Astrocyte of the spinal cord (primary cell): ENCODE results near the gene KIF1C.

Source experiments
- DNase-seq: peaks from one replicate; pipeline ENCODE4 v3.0.0; 2011; ENCODE audit warnings: low read depth, low spot score
- H3K4me3 ChIP-seq: 2 replicates; pipeline ENCODE4 v1.5.1; 2011; ENCODE audit warnings: low read depth, mild to moderate bottlenecking, low read length, moderate library complexity
- CTCF ChIP-seq: IDR thresholded peaks from 2 replicates; pipeline ENCODE4 v1.5.1; 2012; ENCODE audit warnings: low read depth, mild to moderate bottlenecking, low read length, inconsistent platforms
- in situ Hi-C: cut with HindIII; loops from 2 replicates; pipeline ENCODE4 v1.10.0; 2017; ENCODE audit warnings: low sequenced_read_pairs

KIF1C gene

GRCh38 chr17:4986403-4986802, 11.3 kb upstream of the KIF1C start:
- TF ChIP-seq CTCF = no peak
- H3K4me3 ChIP-seq = peak overlapping the region; percentile 72
- in situ Hi-C loops = no loop called here
- DNase-seq = no peak

- H3K4me3 ChIP-seq = peak within 1 kb of the TSS; percentile 72
- in situ Hi-C loops = no loop called here
- peak; percentile 76 for DNase-seq
- TF ChIP-seq CTCF = peak; percentile 59
Measured at GRCh38 chr17:4986951-4987766, 10.6 kb upstream of the KIF1C start, which contains the start of gene CAMTA2. Gene CAMTA2, minus strand, starts transcription at chr17:4987675. Its CDS starts 1,453 bp downstream, at chr17:4986222.

- DNase-seq = peak; percentile 34
- H3K4me3 ChIP-seq = peak overlapping the region; percentile 72
- in situ Hi-C loops = no loop called here
- TF ChIP-seq CTCF = no peak
Measured at GRCh38 chr17:4987767-4988567, 9.8 kb upstream of the KIF1C start.

DNA sequence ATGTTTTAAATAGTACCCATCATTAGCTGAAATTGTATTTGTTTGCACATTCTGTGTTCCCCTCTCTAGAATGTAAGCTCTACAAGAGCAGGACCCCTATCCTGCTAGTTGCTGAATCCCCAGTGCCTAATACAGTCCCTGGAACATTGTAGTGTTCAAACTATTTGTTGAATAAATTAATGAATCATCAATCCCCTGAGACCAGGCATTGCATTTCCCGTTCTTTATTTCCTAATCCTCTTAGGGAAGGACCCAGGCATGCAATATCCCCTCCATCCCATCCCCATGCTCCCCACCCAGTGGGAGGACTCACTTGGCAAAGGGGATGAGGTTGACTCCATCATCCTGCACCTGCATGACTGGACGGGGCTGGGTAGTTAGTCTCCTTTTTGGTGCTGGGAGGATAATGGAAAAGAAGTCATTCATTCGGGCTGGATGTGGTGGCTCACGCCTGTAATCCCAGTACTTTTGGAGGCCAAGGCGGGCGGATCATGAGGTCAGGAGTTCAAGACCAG, 3.6 kb upstream of the KIF1C start:
- no peak for TF ChIP-seq CTCF
- in situ Hi-C loops = no loop called here
- H3K4me3 ChIP-seq = no peak overlapping the region
- no peak for DNase-seq

DNA sequence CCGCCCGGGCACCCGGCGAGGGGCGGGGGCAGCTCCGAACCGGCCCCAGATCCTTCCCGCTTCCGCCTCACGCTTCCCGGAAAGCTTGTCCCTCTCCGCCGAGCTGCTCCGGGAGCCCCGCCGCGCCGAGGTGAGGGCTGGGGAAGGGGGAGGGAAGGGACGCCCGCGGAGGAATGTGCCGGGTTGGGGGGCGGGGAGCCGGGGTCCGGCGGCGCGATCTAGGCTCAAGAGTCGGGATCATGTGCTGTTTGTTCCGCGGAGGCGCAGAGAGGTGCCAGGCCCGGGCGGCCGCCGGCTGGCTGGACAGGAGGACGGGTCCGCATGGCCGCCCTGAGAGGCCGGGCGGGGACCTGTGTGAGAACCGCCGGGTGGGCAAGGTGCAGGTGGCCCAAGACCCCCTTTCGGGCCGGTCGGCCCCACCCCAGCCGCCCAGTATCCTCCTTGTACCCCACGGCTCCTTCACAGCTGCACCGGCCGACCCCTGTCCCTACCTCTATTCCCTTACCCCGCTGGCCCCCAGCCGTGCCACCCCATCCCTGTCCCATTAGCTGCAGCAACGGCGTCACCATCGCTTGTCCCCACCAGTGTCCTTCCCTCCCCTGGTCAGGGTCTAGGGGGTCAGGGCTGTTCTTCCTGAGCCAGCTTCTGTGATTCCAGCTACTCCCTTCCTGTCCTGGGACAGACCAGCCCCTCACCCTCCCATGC, 429 bp downstream of the KIF1C start:
- peak overlapping the region; percentile 89 for H3K4me3 ChIP-seq
- in situ Hi-C loops = no loop called here
- TF ChIP-seq CTCF = no peak
- DNase-seq = peak; percentile 17

GRCh38 chr17:4998732-4999429, 1.1 kb downstream of the KIF1C start:
- TF ChIP-seq CTCF = no peak
- H3K4me3 ChIP-seq = peak overlapping the region; percentile 89
- in situ Hi-C loops = no loop called here
- DNase-seq = no peak
